Heart left ventricle (tissue), 16 donors: ENCODE results near the gene CCHCR1. TPM values are rescaled to one million over a fixed set of nuclear protein-coding genes. Genes with fewer than 3 reads are reported as not detected.

Source experiments
- ATAC-seq, 4 donors: fragments of 200-7000 bp; cut with Tn5 transposase; one replicate each; pipeline ENCODE4 v1.9.1; 2020 to 2022; ENCODE audit warnings: moderate library complexity in 4 of 4, mild to moderate bottlenecking in 3 of 4, moderate number of reproducible peaks in 1 of 4
- DNase-seq, 5 donors: peaks; one replicate each; pipeline ENCODE4 v3.0.0-alpha.2; 2020
- H3K27ac ChIP-seq, 12 donors: fragments of 200-600 bp; sonication (generic) in 4 of 12; one replicate each; pipeline versions ENCODE4 v1.5.0 to v1.8.0; 2016 to 2022; ENCODE audit warnings: mild to moderate bottlenecking in 2 of 12
- H3K27me3 ChIP-seq, 9 donors: fragments of 200-600 bp; sonication (generic) in 2 of 9; one replicate each; pipeline versions ENCODE4 v1.5.1 to v1.8.0; 2016 to 2022; ENCODE audit warnings: mild to moderate bottlenecking in 3 of 9
- H3K36me3 ChIP-seq, 9 donors: fragments of 200-600 bp; sonication (generic) in 2 of 9; one replicate each; pipeline versions ENCODE4 v1.5.0 to v1.8.0; 2018 to 2022; ENCODE audit warnings: mild to moderate bottlenecking in 2 of 9
- H3K4me1 ChIP-seq, 12 donors: fragments of 200-600 bp; sonication (generic) in 4 of 12; one replicate each; pipeline versions ENCODE4 v1.5.0 to v1.8.0; 2016 to 2022; ENCODE audit warnings: mild to moderate bottlenecking in 3 of 12
- H3K4me3 ChIP-seq, 12 donors: fragments of 200-600 bp; sonication (generic) in 4 of 12; one replicate each; pipeline versions ENCODE4 v1.5.0 to v1.8.0; 2017 to 2022; ENCODE audit warnings: mild to moderate bottlenecking in 9 of 12, moderate library complexity in 4 of 12
- H3K9me3 ChIP-seq, 12 donors: fragments of 200-600 bp; sonication (generic) in 4 of 12; one replicate each; pipeline versions ENCODE4 v1.5.0 to v1.8.0; 2016 to 2022; ENCODE audit warnings: mild to moderate bottlenecking in 1 of 12
- CTCF ChIP-seq, 12 donors: fragments of 200-600 bp; sonication (generic) in 4 of 12; IDR thresholded peaks; one replicate each; pipeline versions ENCODE4 v1.5.0 to v1.8.0; 2018 to 2022; ENCODE audit warnings: antibody characterized with exemption in 12 of 12, mild to moderate bottlenecking in 5 of 12
- POLR2A ChIP-seq, 2 donors: fragments of 450-650 bp; IDR thresholded peaks; one replicate each; pipeline ENCODE4 v1.6.1; 2017; ENCODE audit warnings: antibody characterized with exemption in 2 of 2, mild to moderate bottlenecking in 2 of 2, moderate library complexity in 2 of 2
- WGBS, 4 donors: extraction: QIAGEN DNeasy Blood & Tissue Kit in 2 of 4; methylation state at CpG; one replicate each; pipeline versions ENCODE4 v1.1.5 to v1.1.7; 2013 to 2018; 5-methylcytosine and 5-hydroxymethylcytosine counted together
- intact Hi-C, 10 donors: fragments of 100-400 bp; cut with DNase I; formaldehyde crosslinking; loops; one replicate each; pipeline versions ENCODE4 v1.11.1 to v1.14.2; 2022
- polyA plus RNA-seq, 2 donors: library from polyadenylated mRNA; stranded (reverse); fragments of 200-250 nt; gene quantifications; one replicate each; pipeline ENCODE4 v1.2.3, GENCODE V29; 2013
- total RNA-seq, 9 donors: library from RNA; depleted of rRNA in 2 of 9; stranded (reverse); fragments of >200 nt in 2 of 9; fragmentation: NEBNext Ultra II Directional in 3 of 9; extraction: Animal tissue kit (Norgen Biotek cat#: 25700) in 3 of 9; gene quantifications; one replicate each; pipeline versions ENCODE4 v1.1.0 to v1.2.4, GENCODE V29; 2016 to 2023
- donor health status: ischemic (EF 13 %, LVEDD 7.1; RV severe dilation, severe dysfunction).
- donor health status: healthy with polysubstance abuse.
- donor health status: DM: no; HTN: yes; CAD: no.
- donor health status: DM: no; HTN: no; CAD: no.
- donor health status: ischemic (EF 25% LVEDD 6.9; RV normal size, moderate dysfunction).
- donor health status: ischemic (EF 25% LVEDD 5.7; RV mildly dilated, moderate dysfunction).
- donor health status: healthy.
- donor health status: DM: yes; HTN: yes; CAD: no.
- donor health status: ischemic (EF 35%, LVEDD 5.7; RV mildly dilated, moderate dysfunction).
- donor health status: nonischemic (EF 11% LVEDD 7.7; RV severe dilation, severe dysfunction).
- donor health status: DM: yes; HTN: yes; CAD: no.
- donor health status: PGD.
- donor health status: ischemic (EF 29% LVEDD 5.4; RV normal size, mild dysfunction).
- donor health status: nonischemic (EF 23%, LVEDD 6.1; RV moderate dilation, normal function).

The CCHCR1 gene
- total and polyA plus RNA-seq, 11 donors = 6.0 to 16.4 (median 10.4) TPM

DNA sequence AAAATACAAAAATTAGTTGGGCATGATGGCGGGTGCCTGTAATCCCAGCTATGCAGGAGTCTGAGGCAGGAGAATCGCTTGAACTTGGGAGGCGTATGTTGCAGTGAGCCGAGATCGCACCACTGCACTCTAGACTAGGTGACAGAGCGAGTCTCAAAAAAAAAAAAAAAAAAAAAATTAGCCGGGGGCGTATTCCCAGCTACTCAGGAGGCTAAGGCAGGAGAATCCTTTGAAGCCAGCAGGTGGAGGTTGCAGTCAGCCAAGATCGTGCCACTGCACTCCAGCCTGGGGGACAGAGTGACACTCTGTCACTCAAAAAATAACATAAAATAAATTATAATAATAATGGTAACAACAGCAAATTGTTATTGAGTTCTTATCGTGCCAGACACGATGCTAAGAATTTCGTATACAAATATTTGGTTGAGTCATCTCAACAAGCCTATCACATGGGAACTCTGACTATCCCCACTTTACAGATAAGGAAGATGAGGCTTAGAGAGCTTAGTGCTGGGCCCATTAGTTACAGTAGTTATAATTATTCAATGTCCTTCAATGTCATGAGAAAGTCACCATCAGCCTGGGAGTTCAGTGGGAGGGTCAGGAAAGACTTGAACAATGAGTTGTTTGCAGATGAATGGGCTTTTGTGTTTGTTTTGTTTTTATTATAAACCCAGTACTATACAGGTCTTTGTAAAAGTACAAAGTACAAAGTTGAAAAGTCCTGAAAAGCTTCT, 64.7 kb downstream of the CCHCR1 start:
- WGBS, 4 donors = 83 to 89% (median 85%) methylated on average over 12 of the region's 12 CpGs
- ATAC-seq = peak in 1 of 4 donors; percentile 14
- TF ChIP-seq CTCF (IDR thresholded peaks at IDR 0.05) (no peak), POLR2A (IDR thresholded peaks at IDR 0.05) (no peak)
- Histone ChIP-seq H3K9me3 (no peaks in the 10 kb centered on the region), H3K4me3 (no peak overlapping the region), H3K36me3 (no peaks in the 10 kb centered on the region), H3K27ac (peak overlapping the region in 3 of 12 donors; percentile 3 to 38 (median 29)), H3K27me3 (no peaks in the 10 kb centered on the region), H3K4me1 (peaks cover 0 to 20% (median 7%) of the 10 kb centered on the region in 12 donors)
- intact Hi-C loops = no loop called here
- DNase-seq = no peak

Other genes starting within 250 kb of the CCHCR1 start
- gene GTF2H4, start 249.6 kb downstream of the CCHCR1 start, total RNA-seq = 10 to 100 TPM in 7 of 9 donors, 1 to 10 TPM in 2; 4.2 to 19.9 (median 14.5) TPM
- 10 to 100 TPM; 14.7 to 22.4 TPM for gene GTF2H4, start 249.6 kb downstream of the CCHCR1 start, polyA plus RNA-seq
- 10 to 100 TPM; 10.7 to 28.5 (median 18.8) TPM for gene VARS2, start 243.6 kb downstream of the CCHCR1 start, total RNA-seq
- gene VARS2, start 243.6 kb downstream of the CCHCR1 start, polyA plus RNA-seq = 10 to 100 TPM; 12.1 to 19.7 TPM
- gene SFTA2, start 225.6 kb downstream of the CCHCR1 start, total RNA-seq = not detected
- gene SFTA2, start 225.6 kb downstream of the CCHCR1 start, polyA plus RNA-seq = not detected
- gene MUCL3, start 216.8 kb downstream of the CCHCR1 start, total RNA-seq = under 1 TPM in 1 of 9 donors, not detected in 8; 0.11 TPM
- under 1 TPM in 1 of 2 donors, not detected in 1; 0.03 TPM for gene MUCL3, start 216.8 kb downstream of the CCHCR1 start, polyA plus RNA-seq
- not detected for gene MUC21, start 174.1 kb downstream of the CCHCR1 start, total RNA-seq
- under 1 TPM in 1 of 2 donors, not detected in 1; 0.10 TPM for gene MUC21, start 174.1 kb downstream of the CCHCR1 start, polyA plus RNA-seq
- under 1 TPM in 8 of 9 donors, not detected in 1; 0.06 to 0.49 (median 0.20) TPM for gene MUC22, start 147.3 kb downstream of the CCHCR1 start, total RNA-seq
- under 1 TPM; 0.01 to 0.34 TPM for gene MUC22, start 147.3 kb downstream of the CCHCR1 start, polyA plus RNA-seq
- not detected for gene C6orf15, start 45.2 kb downstream of the CCHCR1 start, total RNA-seq
- not detected for gene C6orf15, start 45.2 kb downstream of the CCHCR1 start, polyA plus RNA-seq
- 1 to 10 TPM in 7 of 9 donors, under 1 TPM in 2; 0.63 to 5.5 (median 2.9) TPM for gene PSORS1C1, start 43.0 kb downstream of the CCHCR1 start, total RNA-seq
- 1 to 10 TPM in 1 of 2 donors, under 1 TPM in 1; 0.37 to 5.8 TPM for gene PSORS1C1, start 43.0 kb downstream of the CCHCR1 start, polyA plus RNA-seq
- gene CDSN, start 37.4 kb downstream of the CCHCR1 start, total RNA-seq = under 1 TPM in 1 of 9 donors, not detected in 8; 0.56 TPM
- under 1 TPM in 1 of 2 donors, not detected in 1; 0.15 TPM for gene CDSN, start 37.4 kb downstream of the CCHCR1 start, polyA plus RNA-seq
- not detected for gene PSORS1C2, start 18.7 kb downstream of the CCHCR1 start, total RNA-seq
- not detected for gene PSORS1C2, start 18.7 kb downstream of the CCHCR1 start, polyA plus RNA-seq
- 10 to 100 TPM in 1 of 9 donors, 1 to 10 TPM in 8; 1.8 to 12.9 (median 2.7) TPM for gene TCF19, start 787 bp upstream of the CCHCR1 start, total RNA-seq
- gene TCF19, start 787 bp upstream of the CCHCR1 start, polyA plus RNA-seq = 1 to 10 TPM; 1.8 to 2.6 TPM
- 1 to 10 TPM in 1 of 9 donors, under 1 TPM in 7, not detected in 1; 0.16 to 1.3 (median 0.31) TPM for gene POU5F1, start 12.9 kb upstream of the CCHCR1 start, total RNA-seq
- under 1 TPM; 0.72 to 0.91 TPM for gene POU5F1, start 12.9 kb upstream of the CCHCR1 start, polyA plus RNA-seq
- gene HLA-C, start 114.3 kb upstream of the CCHCR1 start, total RNA-seq = 1,000 to 10,000 TPM in 1 of 9 donors, 100 to 1,000 TPM in 8; 160 to 1,096 (median 318) TPM
- gene HLA-C, start 114.3 kb upstream of the CCHCR1 start, polyA plus RNA-seq = 100 to 1,000 TPM; 182 to 211 TPM
- gene HLA-B, start 199.4 kb upstream of the CCHCR1 start, total RNA-seq = 1,000 to 10,000 TPM in 2 of 9 donors, 100 to 1,000 TPM in 7; 235 to 2,858 (median 371) TPM
- gene HLA-B, start 199.4 kb upstream of the CCHCR1 start, polyA plus RNA-seq = 100 to 1,000 TPM; 397 to 553 TPM
- 10 to 100 TPM in 7 of 9 donors, 1 to 10 TPM in 2; 8.9 to 21.0 (median 11.5) TPM for gene MICA, start 245.8 kb upstream of the CCHCR1 start, total RNA-seq
- 10 to 100 TPM in 1 of 2 donors, 1 to 10 TPM in 1; 8.5 to 48.4 TPM for gene MICA, start 245.8 kb upstream of the CCHCR1 start, polyA plus RNA-seq